ENCODE results near the gene IL11. TPM values are rescaled to one million over a fixed set of nuclear protein-coding genes. Genes with fewer than 3 reads are reported as not detected.

IL11 gene
- total and polyA plus RNA-seq, 2 of the 13 experiments (the other 11 are each of a cell fraction or from before 2014, with no cell fraction given), result 2.5 to 2.9 TPM

GRCh38 chr19:55385724-55386492 lies 15.6 kb upstream of the IL11 start, which contains the start of gene RPL28 (continued):
- TF ChIP-seq, protein P1, sequence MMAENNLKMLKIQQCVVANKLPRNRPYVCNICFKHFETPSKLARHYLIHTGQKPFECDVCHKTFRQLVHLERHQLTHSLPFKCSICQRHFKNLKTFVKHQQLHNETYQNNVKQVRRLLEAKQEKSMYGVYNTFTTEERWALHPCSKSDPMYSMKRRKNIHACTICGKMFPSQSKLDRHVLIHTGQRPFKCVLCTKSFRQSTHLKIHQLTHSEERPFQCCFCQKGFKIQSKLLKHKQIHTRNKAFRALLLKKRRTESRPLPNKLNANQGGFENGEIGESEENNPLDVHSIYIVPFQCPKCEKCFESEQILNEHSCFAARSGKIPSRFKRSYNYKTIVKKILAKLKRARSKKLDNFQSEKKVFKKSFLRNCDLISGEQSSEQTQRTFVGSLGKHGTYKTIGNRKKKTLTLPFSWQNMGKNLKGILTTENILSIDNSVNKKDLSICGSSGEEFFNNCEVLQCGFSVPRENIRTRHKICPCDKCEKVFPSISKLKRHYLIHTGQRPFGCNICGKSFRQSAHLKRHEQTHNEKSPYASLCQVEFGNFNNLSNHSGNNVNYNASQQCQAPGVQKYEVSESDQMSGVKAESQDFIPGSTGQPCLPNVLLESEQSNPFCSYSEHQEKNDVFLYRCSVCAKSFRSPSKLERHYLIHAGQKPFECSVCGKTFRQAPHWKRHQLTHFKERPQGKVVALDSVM (CRISPR knock-in tag; IDR thresholded peaks at IDR 0.05), result no peak; the same call in 1 of the 2 replicates
- TF ChIP-seq ZNF598 (CRISPR knock-in tag; IDR thresholded peaks at IDR 0.05; ENCODE audit: borderline replicate concordance) (no peak; the same call in 1 of the 2 replicates), CBFB (CRISPR knock-in tag; IDR thresholded peaks at IDR 0.05) (no peak), NFE2 (CRISPR knock-in tag; IDR thresholded peaks at IDR 0.05) (no peak), ZNF274 (CRISPR knock-in tag; IDR thresholded peaks at IDR 0.05) (peak; percentile 18; the same call in 1 of the 2 replicates), ZNF30 (CRISPR knock-in tag; IDR thresholded peaks at IDR 0.05) (no peak), ZKSCAN8 (CRISPR knock-in tag; IDR thresholded peaks at IDR 0.05; ENCODE audit: borderline replicate concordance) (0 out of 2 replicates have a peak, but pooled peaks have one; percentile 63), ONECUT2 (CRISPR knock-in tag; IDR thresholded peaks at IDR 0.05) (no peak), ZMYM2 (CRISPR knock-in tag; IDR thresholded peaks at IDR 0.05) (no peak), ZSCAN20 (CRISPR knock-in tag; IDR thresholded peaks at IDR 0.05; ENCODE audit: borderline replicate concordance) (no peak), ZNF143 (CRISPR knock-in tag; IDR thresholded peaks at IDR 0.05) (no peak), NPAS2 (CRISPR knock-in tag; IDR thresholded peaks at IDR 0.05; ENCODE audit: borderline replicate concordance) (no peak), ZMYM4 (CRISPR knock-in tag; IDR thresholded peaks at IDR 0.05) (peak; percentile 44; the same call in 1 of the 2 replicates), EP300 (IDR thresholded peaks at IDR 0.05; ENCODE audit: low read depth in 2 of 2, low read length in 2 of 2) (no peak), EP300 (CRISPR knock-in tag; IDR thresholded peaks at IDR 0.05; ENCODE audit: borderline replicate concordance) (no peak), ESRRA (CRISPR knock-in tag; IDR thresholded peaks at IDR 0.05; ENCODE audit: low read depth) (peak; percentile 69), KMT2A (CRISPR knock-in tag; IDR thresholded peaks at IDR 0.05) (peak; percentile 93), JARID2 (CRISPR knock-in tag; IDR thresholded peaks at IDR 0.05; ENCODE audit: insufficient replicate concordance) (peak; percentile 38), KDM4B (CRISPR knock-in tag; IDR thresholded peaks at IDR 0.05) (no peak), FOXJ3 (CRISPR knock-in tag; IDR thresholded peaks at IDR 0.05; ENCODE audit: borderline replicate concordance) (no peak), KLF16 (CRISPR knock-in tag; IDR thresholded peaks at IDR 0.05) (peak in 1 of 2 experiments; percentile 96; a peak in 2 of 4 replicates), U2AF1 (optimal IDR thresholded peaks at IDR 0.05; ENCODE audit: low read depth, low read length) (no peak), ZNF709 (CRISPR knock-in tag; IDR thresholded peaks at IDR 0.05) (peak; percentile 72), ATAD3A (CRISPR knock-in tag; IDR thresholded peaks at IDR 0.05) (peak; percentile 87; the same call in 1 of the 2 replicates), ZNF780A (CRISPR knock-in tag; IDR thresholded peaks at IDR 0.05) (no peak), STAG1 (CRISPR knock-in tag; IDR thresholded peaks at IDR 0.05) (peak; percentile 5; the same call in 1 of the 2 replicates)
- TF ChIP-seq, protein P2, sequence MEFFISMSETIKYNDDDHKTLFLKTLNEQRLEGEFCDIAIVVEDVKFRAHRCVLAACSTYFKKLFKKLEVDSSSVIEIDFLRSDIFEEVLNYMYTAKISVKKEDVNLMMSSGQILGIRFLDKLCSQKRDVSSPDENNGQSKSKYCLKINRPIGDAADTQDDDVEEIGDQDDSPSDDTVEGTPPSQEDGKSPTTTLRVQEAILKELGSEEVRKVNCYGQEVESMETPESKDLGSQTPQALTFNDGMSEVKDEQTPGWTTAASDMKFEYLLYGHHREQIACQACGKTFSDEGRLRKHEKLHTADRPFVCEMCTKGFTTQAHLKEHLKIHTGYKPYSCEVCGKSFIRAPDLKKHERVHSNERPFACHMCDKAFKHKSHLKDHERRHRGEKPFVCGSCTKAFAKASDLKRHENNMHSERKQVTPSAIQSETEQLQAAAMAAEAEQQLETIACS (CRISPR knock-in tag; IDR thresholded peaks at IDR 0.05), result 0 out of 2 replicates have a peak, but pooled peaks have one; percentile 33
